SKM-1 treated with dmso at 0.1 percent for 144 hours (cell line): ENCODE data around the gene LDLRAP1.
A peak's percentile ranks its signal among the peaks of the same experiment; 100 is the strongest.

ENCODE experiments used
- DNase-seq: peaks from one replicate; lab custom pipeline; 2025; ENCODE audit not compliant: unreplicated experiment; lab: John Stamatoyannopoulos, UW

LDLRAP1 gene

DNA sequence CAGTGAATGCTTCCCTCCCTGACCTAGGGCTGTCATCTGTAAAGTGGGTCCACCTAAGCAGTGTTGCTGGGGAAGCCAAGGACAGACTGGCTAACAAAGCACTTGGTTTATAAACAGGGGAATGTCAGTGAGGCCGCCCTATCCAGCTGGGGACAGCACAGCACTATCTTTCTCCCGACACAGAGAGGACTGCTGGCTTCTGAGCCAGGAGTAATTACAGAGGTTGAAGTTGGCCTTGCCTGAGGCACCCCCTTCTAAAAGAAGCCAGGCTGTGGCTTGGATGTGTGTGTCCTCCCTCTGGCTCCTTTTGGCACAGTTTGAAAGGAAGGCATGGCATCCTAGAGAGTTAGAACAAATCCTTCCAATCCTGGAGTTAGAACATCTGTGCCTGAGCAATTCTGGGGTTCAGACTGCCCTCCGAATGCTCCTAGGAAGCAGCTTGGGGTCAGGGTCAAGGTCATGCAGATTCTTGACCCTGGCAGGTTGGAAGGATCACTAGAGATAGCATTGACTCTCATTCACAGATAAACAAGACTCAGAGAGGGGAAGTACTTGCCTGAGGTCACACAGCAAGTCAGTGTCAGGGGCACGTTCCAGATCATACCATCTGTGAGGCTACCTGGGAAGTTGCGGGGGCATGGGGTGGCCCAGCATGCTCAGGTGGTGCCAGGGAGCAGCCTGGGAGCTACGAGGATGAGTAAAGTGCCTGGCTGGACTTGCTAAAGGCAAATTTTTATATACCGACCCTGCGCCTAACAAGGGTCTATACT, 1.3 kb upstream of the LDLRAP1 start:
- DNase-seq, result no peak

DNA sequence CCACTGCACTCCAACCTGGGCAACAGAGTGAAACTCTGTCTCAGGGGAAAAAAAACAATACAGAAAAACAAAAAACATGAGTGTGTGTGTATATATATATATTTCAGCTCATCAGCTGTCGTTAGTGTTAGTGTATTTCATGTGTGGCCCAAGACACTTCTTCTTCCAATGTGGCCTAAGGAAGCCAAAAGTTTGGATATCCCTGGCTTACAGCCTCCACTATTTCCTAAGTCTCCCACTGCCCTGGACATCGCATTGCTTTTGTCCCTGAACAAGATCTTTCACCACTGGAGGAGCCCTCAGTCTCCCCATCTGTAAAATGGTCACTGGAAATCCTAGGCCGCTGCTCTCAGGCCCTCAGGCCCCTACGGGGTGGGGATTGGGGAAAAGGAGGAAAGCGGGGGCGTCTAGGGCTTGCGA, 391 bp upstream of the LDLRAP1 start:
- no peak for DNase-seq

DNA sequence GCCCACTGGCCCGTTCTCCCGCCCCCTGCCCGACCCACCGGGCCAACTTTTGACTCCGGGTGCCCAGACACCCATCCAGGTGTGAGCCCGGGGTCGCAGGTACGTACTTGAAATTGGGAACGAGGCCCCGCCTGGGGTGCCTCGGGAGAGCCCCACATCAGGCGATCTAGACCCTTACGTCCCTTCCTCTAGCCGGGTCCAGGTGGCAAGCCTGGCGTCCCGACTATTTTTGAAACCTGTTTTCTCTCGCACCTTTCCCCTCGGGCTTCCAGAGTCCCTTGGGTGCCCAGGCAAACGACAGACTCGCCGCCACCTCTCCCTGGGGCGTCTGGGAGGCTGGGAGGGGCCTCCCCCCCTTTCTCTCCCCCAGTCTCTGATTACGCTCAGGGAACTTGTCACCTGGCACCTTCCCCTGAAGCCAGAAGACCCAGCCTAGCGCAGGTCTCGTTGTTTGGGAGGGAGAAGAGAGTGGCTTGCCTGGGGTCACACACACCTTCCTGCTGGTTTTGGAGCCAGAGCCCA, 898 bp downstream of the LDLRAP1 start:
- no peak for DNase-seq

DNA sequence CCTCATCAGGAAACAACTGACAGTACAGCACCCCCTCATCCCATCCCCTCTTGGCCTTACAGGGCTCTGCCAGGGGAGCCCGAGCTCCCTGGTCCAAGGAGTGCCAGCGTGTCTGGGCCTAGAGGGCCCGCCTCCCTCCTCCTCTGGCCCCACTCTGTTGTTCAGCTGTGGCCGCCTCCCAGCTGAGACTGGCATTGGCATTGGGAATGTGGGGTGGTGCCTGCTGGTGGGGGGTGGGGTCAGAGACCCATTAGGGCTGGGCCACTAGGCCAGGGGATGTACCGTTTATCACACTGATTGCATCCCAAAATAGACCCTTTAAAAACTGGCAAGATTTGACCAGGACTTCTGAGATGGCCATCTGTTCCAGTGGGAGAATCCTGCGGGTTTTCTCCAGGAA, 1.4 kb downstream of the LDLRAP1 start:
- no peak for DNase-seq

DNA sequence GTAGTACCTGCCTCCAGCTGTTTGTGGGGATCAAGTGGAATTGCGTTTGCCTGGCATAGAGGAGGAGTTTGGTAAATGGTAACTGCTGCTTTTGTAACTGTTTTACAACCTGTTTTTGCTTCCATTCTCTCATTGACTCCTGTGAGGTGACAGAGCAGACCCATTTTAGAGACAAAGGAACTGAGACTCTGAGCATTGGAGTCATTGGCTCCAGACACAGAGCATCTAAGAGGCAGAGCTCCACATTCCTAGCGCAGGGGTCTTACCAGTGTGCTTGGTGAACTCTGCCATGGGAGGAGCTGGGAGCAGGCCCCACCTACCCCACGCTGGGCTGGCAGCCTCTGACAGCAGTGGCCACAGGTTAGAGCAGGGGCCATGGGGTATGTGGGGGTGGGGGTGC, 2.4 kb downstream of the LDLRAP1 start:
- no peak for DNase-seq

DNA sequence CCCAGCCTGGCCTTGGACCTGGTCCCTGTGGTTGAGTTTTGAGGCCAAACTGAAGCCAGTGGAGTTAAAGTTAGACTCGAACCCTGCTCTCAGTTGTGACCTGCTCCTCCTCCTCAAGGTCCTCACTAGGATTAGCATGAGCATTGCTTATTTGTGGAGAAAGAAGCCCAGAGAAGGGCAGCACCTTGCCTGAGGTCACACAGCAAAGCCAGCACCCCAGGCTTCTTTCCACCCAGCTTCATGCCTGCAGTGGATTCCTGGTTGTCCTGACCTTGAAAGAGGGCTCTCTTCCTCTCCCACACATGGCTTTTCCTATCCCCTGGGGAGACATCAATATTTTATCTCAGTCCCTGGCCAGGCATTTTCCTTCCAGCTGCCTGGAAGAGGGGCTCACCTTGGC, 2.8 kb downstream of the LDLRAP1 start:
- DNase-seq, result no peak

DNA sequence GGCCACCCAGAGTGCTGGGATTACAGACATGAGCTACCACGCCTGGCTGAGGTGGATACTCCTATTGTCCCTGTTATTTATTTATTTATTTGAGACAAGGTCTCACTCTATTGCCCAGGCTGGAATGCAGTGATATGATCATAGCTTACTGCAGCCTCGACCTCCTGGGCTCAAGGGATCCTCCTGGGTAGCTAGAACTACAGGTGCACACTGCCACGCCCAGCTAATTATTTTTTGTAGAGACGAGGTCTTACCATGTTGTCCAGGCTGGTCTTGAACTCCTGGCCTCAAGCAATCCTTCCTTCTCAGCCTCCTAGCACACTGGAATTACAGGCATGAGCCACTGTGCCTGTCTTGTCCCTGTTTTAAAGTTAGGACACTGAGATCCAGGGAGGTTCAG, 5.2 kb downstream of the LDLRAP1 start:
- DNase-seq, result no peak

DNA sequence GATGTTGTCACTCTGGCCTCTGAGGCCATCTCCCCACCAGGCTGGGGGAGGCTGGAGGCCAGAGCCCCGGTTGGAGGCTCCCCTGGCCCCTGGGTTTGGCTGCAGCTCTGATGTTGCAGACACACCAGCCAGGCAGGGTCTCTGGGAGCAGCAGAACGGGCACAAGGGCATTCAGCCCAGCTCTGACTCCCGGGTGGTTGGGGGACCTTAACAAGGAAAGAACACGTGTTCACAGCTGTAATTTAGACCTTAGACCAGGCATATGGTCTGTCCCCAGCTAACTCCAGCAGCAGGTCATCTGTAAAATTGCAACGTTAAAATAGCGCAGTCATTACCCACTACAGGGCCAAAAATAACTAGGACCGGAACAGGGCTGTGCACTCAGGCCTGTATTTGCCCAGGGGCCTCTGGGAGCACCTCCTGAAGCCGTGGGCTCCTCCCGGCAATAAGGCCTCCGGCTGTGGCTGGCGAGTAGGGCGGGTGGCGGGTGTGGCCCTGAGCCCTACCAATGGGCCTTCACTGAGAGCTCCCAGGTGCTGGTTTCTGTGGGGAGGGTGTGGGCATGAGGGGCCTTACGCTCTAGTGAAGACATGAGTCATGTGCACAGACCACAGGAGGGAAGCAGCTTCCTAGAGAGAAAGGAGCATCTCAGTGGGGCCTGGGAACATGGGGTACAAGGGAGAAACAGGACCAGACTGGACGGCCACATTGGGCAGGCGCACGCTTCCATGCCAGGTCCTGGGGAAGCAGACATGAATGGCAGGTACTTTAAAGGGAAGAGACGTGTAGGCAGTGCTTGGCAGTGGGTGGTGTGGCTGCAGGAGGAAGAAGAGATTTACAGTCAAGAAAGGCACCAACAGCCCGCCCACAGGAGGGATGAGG, 6.1 kb downstream of the LDLRAP1 start:
- DNase-seq, result peak; percentile 94

DNA sequence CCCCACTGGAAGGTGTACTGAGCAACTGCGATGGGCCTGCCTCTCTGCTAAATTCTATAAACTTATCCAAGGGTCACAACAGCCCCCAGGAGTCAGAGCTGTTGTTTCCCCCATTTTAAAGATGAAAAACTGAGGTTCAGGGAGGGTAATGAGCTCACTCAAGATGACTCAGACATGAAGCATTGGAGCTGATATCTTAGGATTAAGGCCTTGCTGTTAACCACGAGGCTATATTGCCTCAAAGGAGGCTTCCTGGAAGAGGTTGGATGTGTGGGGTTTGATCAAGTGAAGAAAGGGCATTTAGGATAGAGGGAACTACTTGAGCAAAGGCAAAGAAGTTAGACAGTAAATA, 6.7 kb downstream of the LDLRAP1 start:
- peak; percentile 47 for DNase-seq

DNA sequence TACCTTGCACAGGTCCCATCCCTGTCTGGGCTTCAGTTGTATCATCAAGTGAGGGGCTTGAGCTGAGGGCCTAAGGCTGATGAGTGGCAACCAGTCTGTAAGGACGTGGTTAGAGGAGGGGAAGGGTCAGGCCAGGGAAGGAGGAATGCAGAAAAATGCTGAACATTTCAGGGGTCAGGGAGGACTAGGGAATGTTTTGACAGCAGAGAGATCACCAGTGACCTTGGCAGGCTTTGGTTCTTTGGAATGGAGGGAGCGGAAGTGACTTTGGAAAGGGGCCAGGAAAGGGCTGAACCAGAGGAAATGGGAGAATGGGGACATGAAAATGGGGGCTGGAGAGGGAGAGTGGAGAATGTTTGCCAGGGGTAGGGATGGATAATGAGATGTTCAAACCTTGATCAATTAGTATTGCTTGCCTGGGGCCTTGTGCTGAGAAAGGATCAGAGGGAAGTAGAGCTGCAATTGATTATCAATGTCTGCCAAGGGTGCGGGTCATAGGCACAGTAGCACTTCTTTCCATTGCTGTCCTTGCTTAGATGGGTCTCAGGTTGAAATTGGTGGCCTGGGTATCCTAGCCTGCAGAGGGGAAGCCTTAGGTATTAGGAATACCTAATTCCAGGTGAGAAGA, 7.4 kb downstream of the LDLRAP1 start:
- no peak for DNase-seq

DNA sequence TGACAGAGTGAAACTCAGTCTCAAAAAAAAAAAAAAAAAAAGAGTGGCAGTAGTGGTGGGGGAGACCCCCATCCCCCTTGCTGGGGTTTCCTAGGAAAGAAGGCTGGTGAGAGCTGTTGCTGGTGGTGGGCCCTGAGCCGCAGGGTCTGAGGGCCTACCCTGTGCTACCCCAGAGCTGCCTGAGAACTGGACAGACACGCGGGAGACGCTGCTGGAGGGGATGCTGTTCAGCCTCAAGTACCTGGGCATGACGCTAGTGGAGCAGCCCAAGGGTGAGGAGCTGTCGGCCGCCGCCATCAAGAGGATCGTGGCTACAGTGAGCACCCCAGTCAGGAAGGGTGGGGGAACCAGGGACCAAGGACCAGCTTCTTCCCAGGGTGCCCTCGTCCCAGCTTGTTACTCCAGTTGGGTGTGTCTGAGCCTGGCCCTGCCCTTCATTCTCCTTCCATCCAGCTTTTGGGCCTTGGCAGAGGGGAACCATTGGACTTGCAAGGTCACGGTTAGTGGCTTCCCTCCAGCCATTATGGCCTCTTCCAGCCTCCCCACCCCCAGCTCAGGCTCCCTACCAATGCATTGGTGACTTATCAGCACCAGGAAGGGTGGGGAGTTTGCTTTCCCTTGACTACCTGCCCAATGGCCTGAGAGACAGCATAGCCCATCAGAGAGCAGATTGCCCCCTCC, 10.5 kb downstream of the LDLRAP1 start:
- DNase-seq, result no peak

DNA sequence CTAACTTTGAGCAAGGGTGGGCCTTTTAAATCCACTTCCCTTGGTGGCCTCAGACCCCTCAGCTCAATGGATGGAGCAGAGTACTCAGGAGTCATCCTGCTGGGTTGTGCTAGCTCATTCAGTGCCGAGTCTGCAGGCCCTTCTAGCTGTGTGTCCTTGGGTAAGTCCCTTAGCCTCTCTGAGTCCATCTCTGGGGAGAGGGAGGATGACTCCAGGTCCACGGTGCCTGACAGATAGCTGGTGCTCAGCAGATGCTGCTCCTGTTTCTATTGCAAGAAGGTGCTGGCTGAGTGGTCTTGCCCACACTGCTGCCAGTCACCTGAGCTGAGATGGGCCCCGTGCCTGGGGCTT, 11.0 kb downstream of the LDLRAP1 start:
- no peak for DNase-seq

DNA sequence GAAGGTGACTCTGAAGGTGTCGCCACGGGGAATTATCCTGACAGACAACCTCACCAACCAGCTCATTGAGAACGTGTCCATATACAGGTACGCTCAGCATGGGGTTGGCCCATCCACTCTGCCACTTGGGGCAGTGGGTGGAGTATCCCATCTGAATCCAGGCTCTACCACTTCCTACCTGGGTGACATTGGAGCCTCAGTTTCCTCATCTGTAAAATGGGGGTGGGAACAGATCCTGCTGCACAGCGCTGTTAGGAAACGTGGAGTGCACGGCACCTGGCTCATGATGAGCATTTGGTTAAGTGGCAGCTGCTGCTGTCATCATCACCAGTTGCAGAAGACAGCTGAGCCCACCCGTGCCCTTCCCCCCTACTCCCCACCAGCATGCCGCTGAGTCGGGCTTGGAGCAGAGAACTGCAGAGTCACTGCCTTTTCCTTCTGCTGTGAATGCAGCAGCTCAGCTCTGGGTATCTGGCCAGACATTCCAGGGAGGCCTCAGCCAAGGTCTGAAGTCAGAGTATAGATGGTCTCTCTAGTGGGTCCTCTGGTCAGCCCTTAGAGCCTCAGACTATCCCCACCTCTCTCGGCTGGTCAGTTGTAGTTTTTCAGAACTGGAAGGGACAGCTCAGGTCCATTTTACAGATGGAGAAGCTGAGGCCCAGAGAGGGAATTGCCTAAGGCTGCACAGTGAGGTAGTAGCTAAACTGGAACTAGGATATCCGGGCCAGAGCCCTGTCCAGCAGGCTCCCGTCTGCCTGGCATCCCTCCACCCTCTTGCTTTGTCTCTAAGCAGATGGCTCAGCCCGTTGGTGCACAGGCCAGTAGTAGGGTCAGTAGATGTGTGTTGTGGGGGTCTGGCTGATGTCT, 11.7 kb downstream of the LDLRAP1 start:
- no peak for DNase-seq

DNA sequence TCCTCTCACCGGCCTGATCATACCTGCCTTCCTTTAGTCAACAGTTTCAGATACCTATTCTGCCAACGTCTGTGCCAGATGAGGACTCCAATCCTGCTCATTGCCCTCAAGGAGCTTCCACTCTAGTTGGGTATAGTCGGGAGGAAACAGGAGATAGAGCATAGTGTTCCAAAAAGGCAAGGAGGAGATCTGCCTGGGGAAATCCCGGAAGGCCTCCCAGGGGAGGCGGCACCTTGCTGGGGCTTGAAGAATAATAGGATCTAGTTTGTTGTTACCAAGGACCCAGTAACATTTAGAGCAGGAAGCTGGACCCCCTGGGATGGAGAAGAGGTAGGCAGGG, 12.3 kb downstream of the LDLRAP1 start:
- DNase-seq, result no peak

DNA sequence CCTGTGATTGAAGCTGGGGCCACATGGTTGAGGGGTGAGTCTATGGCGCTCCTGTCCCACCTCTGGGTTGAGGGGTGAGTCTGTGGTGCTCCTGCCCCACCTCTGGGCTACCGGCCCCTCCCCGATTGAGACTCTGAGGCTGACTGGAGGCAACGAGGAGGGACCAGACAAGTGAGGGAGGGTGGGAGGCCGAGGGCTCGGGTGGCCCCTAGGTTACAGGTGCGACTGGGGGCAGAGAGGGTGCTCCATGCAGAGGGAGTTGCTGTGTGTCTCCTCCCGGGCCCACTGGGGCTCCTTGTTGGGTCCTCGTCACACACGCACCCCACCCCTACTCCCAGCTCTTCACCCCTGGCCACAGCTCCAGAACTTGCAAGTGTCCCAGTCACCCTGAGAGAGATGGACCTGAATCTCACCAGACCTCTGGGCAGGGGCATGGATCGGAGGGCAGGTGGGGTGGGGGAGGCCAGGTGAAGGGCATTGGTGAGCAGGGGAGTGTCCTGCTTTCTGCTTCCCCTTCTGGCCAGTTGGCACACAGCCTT, 12.8 kb downstream of the LDLRAP1 start:
- DNase-seq, result no peak

DNA sequence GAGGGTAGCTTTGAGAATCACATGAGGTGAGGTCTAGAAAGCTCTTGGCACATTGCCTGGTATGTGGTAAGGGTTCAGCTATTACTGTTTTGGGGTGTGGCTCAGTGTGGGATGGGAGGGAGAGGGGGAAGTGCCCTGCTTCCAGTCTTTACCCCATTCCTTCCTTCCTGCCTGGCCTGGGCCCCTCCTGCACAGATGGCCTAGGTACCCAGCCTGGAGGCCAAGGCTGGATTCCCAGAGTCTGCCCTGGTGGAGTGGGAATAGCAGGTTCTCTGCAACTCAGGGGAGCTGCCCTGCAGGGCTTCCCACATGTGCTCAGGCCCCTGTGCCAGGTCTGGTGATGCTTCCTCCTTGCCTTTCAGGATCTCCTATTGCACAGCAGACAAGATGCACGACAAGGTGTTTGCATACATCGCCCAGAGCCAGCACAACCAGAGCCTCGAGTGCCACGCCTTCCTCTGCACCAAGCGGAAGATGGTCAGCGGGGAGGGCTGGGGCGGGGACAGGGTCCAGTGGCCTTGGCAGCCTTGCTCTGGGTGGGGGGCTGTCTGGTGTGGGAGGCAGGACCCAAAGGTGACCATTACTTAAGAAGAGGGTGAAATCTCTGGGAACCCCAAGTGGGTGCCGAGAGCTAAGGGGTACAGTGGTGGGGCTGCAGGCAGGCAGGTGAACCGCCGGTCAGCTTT, 13.5 kb downstream of the LDLRAP1 start:
- DNase-seq, result peak; percentile 59

DNA sequence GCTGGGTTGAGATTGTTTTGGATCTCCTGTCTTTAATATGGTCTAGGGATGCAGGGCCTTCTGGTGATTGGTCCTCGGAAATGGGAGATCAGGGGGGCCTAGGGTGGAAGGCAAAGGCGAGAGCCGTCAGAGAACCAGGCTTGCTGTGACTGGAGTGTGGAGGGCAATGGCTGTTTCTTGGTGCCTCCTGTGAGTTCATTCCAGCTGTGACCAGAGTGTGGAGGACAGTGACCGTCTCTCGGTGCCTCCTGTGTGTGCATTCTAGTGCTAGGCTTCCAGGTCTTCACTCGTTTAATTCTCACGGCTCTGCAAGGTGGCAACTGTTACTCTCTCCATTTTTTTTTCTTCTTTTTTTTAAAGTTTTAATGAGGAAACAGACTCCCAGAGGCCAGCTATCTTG, 14.1 kb downstream of the LDLRAP1 start:
- no peak for DNase-seq

DNA sequence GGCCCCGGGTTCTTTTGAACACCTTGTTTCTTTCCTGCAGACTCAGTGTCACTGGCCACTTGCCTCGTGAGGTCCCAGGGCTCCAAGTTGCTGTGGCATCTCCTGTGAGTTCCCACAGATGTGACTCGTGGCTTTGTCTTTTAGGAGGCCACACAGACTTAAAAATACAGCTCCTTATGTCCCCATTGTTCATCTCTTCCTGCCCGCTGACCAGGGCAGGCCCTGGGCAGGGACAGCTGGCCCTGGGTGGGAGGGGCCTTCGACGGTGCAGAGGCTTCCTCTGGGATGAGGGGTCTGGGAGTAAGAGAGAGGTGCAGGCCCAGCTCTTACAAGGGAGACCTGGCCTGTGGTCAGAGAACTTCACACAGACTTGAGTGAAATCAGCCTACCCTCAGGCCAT, 15.6 kb downstream of the LDLRAP1 start:
- DNase-seq, result no peak

DNA sequence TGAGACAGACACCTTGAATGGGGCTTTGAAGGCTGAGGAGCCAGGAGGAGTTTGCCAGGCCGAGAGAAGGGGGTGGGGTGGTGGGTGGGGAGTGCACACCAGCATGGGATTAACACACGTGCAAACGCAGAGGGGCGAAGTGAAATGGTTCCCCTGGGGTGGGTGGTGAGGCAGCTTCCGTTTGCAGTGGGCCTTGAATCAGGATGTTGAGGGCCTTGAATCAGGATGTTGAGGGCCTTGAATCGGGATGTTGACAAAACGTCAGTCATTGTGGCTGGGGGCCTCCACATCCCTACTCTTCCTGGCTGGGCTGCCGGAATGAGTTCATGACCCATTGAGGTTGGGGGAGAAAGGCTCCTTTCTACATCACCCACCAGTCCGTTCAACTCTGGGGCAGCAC, 16.6 kb downstream of the LDLRAP1 start:
- no peak for DNase-seq

DNA sequence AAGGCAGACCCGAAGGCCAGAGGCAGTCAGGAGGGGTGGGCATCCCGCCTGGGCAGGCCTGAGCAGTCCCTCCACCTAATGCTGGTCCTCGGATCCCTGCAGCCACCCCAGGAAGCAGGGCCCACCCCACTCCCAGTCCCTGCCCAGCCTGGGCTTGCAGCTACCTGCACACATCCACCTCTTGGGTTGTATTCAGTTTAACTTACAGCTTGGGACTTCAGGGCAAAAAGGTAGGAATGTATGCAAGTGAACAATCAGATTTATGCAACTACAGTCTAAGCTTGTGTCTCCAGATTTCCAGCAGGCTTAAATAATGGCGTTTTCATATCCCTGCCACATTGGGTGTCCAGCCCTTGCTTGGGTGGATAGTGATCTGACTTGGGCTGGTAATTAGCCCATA, 17.4 kb downstream of the LDLRAP1 start:
- DNase-seq, result no peak
